ENCODE results near the gene BAD. TPM values are rescaled to one million over a fixed set of nuclear protein-coding genes. Genes with fewer than 3 reads are reported as not detected.

The BAD gene
- total and polyA plus RNA-seq, 10 of the 15 experiments (the other 5 are each of a cell fraction or from before 2014, with no cell fraction given) = 1.5 to 67.2 (median 39.6) TPM

- H3K4me1 ChIP-seq (ENCODE audit: control insufficient read depth, insufficient read depth, low read length) = peaks cover 9% of the 10 kb centered on the region
- H3K9ac ChIP-seq (ENCODE audit: control insufficient read depth, insufficient read depth, low read length) = peak within 1 kb of the TSS; percentile 98
- peaks cover 26% of the 10 kb centered on the region for H3K79me2 ChIP-seq (ENCODE audit: control insufficient read depth, insufficient read depth, low read length)
- SMC1A ChIA-PET (ENCODE audit: uncharacterized antibody, unreplicated experiment) = interaction anchor here (0.6 to 5.3 kb wide), 21 partner anchors 8 to 507 kb away, joined by 3 to 71 read pairs (median 5); partner anchors contain the start of genes BAD, CCDC88B, ESRRA and GPR137
- FAIRE-seq (no peak), DNase-seq (ENCODE audit: low read depth, low spot score) (peak; percentile 92), ATAC-seq (peak; percentile 86)
- H3K9me3 ChIP-seq (replicated peaks; ENCODE audit: control insufficient read depth, insufficient read depth, low read length) = no peaks in the 10 kb centered on the region
- peak within 1 kb of the TSS; percentile 80 for H3K4me3 ChIP-seq
- H3K36me3 ChIP-seq (ENCODE audit: control insufficient read depth in 2 of 2, insufficient read depth in 2 of 2, low read length in 1 of 2) = peaks cover 0 to 10% of the 10 kb centered on the region in 2 experiments; a peak in 3 of 4 replicates
- CTCF ChIA-PET = interaction anchor here (0.5 to 5.9 kb wide), 32 partner anchors 9 to 792 kb away, joined by 3 to 228 read pairs (median 4); partner anchors contain the start of genes BAD, CCDC88B, ESRRA and FERMT3
- peak within 1 kb of the TSS; percentile 95 for H2AFZ ChIP-seq (ENCODE audit: control insufficient read depth, low read depth, low read length)
- 0% methylated on average over 46 of the region's 61 CpGs for WGBS (ENCODE audit: insufficient coverage, insufficient replicate concordance, low lambda C conversion rate, missing lambda C conversion rate)
- H3K27ac ChIP-seq (ENCODE audit: control insufficient read depth, insufficient read depth) = peak within 1 kb of the TSS; percentile 99
- POLR2A ChIA-PET = interaction anchor here (0.6 to 3.5 kb wide), 23 partner anchors 9 to 562 kb away, joined by 3 to 42 read pairs (median 7); partner anchors contain the start of genes BAD, CCDC88B, ESRRA and FERMT3
- in situ Hi-C loops (cut with MboI) (no loop called here), intact Hi-C loops (cut with micrococcal nuclease; ENCODE audit: unreplicated experiment) (loop anchor here (1.0 to 5.0 kb wide), 6 partner anchors 12 to 131 kb away; partner anchors contain the start of genes CCDC88B and RPS6KA4)
- peak within 1 kb of the TSS; percentile 98 for H3K4me2 ChIP-seq (ENCODE audit: control insufficient read depth, insufficient read depth)
- no peaks in the 10 kb centered on the region for H4K20me1 ChIP-seq (ENCODE audit: control insufficient read depth, insufficient read depth)
- RAD21 ChIA-PET (ENCODE audit: unreplicated experiment) = interaction anchor here (0.5 to 5.6 kb wide), 26 partner anchors 9 to 371 kb away, joined by 3 to 176 read pairs (median 6); partner anchors contain the start of genes BAD, CATSPERZ, CCDC88B and ESRRA
- no TSS peak for BruUV-seq (replicated peaks)
- no peaks in the 10 kb centered on the region for H3K27me3 ChIP-seq (replicated peaks in 1 of 2; ENCODE audit: control insufficient read depth in 2 of 2, insufficient read depth in 2 of 2, low read length in 1 of 2)
- no peak; the same call in 1 of the 2 replicates for TF ChIP-seq PKNOX1 (IDR thresholded peaks at IDR 0.05)
- peak; percentile 49 for TF ChIP-seq ATF7 (IDR thresholded peaks at IDR 0.05; ENCODE audit: low read depth)
- TF ChIP-seq NBN (IDR thresholded peaks at IDR 0.05) = peak; percentile 62
- TF ChIP-seq NR2C2 (IDR thresholded peaks at IDR 0.05; ENCODE audit: borderline replicate concordance, control insufficient read depth, insufficient read length, low read depth) = no peak
- peak; percentile 48; the same call in 1 of the 2 replicates for TF ChIP-seq SMAD5 (IDR thresholded peaks at IDR 0.05; ENCODE audit: low read depth)
- peak; percentile 77; the same call in 1 of the 2 replicates for TF ChIP-seq DPF2 (IDR thresholded peaks at IDR 0.05)
- TF ChIP-seq CHD1 (IDR thresholded peaks at IDR 0.05; ENCODE audit: low read depth, low read length) = 0 out of 2 replicates have a peak, but pooled peaks have one; percentile 19
- TF ChIP-seq CHD2 (IDR thresholded peaks at IDR 0.05; ENCODE audit: borderline replicate concordance, low read depth, low read length) = 0 out of 2 replicates have a peak, but pooled peaks have one; percentile 18
- peak; percentile 22; the same call in 1 of the 2 replicates for TF ChIP-seq HDGF (IDR thresholded peaks at IDR 0.05)
- peak; percentile 16; the same call in 1 of the 2 replicates for TF ChIP-seq PAX5 (IDR thresholded peaks at IDR 0.05; ENCODE audit: borderline replicate concordance, low read depth, low read length)
- peak; percentile 37 for TF ChIP-seq BCL3 (IDR thresholded peaks at IDR 0.05; ENCODE audit: borderline replicate concordance, insufficient read depth, low read depth, low read length, poor library complexity, severe bottlenecking)
- peak; percentile 4 for TF ChIP-seq SMARCA5 (IDR thresholded peaks at IDR 0.05)
- peak; percentile 32 for TF ChIP-seq SMAD1 (IDR thresholded peaks at IDR 0.05; ENCODE audit: low read depth, partially characterized antibody)
- TF ChIP-seq SRF (IDR thresholded peaks at IDR 0.05; ENCODE audit: low read depth in 2 of 2, low read length in 2 of 2) = 0 out of 4 replicates have a peak, but pooled peaks of 1 of the 2 experiments have one; percentile 43
- peak; percentile 93 for TF ChIP-seq NRF1 (conservative IDR thresholded peaks at IDR 0.05; ENCODE audit: low read depth, low read length)
- peak; percentile 41 to 91 (median 41); a peak in 5 of 6 replicates for TF ChIP-seq CTCF (IDR thresholded peaks at IDR 0.05 in 2 of 3, conservative IDR thresholded peaks at IDR 0.05 in 1 of 3; ENCODE audit: control insufficient read depth in 2 of 3, extremely low read depth in 1 of 3, insufficient read depth in 1 of 3, low read depth in 3 of 3, low read length in 3 of 3)
These were observed 33.7 kb upstream of the BAD start, which contains the start of gene PRDX5 for GRCh38 chr11:64317961-64318765. Gene PRDX5, plus strand, starts transcription at chr11:64318121. Its CDS starts 95 bp downstream, at chr11:64318216.
